Adipocyte (in vitro differentiated cells): Measurements from ENCODE around the gene ANTXR1.
A peak's percentile ranks its signal among the peaks of the same experiment; 100 is the strongest.
"Not testable (repeated sequence)": the region's sequence is repeated elsewhere in the genome, so short reads cannot be mapped to it uniquely, and the experiment has no call there.

ENCODE experiments used
- DNase-seq: peaks from one replicate; pipeline ENCODE4 v3.0.0-alpha.2; 2015; ENCODE audit warnings: low read depth
- H3K27me3 ChIP-seq: replicated peaks from 2 replicates; pipeline ENCODE4 v1.7.0; 2013; ENCODE audit warnings: mild to moderate bottlenecking, low read length, moderate library complexity; ENCODE audit not compliant: control insufficient read depth, insufficient read depth
- H3K36me3 ChIP-seq: 2 replicates; pipeline ENCODE4 v1.7.0; 2013; ENCODE audit warnings: low read length, mild to moderate bottlenecking, moderate library complexity; ENCODE audit not compliant: control insufficient read depth, insufficient read depth, severe bottlenecking
- H3K4me1 ChIP-seq: 2 replicates; pipeline ENCODE4 v1.7.0; 2013; ENCODE audit warnings: mild to moderate bottlenecking, low read length, moderate library complexity; ENCODE audit not compliant: control insufficient read depth, insufficient read depth
- H3K4me3 ChIP-seq: 2 replicates; pipeline ENCODE4 v1.7.0; 2013; ENCODE audit warnings: mild to moderate bottlenecking, low read length, moderate library complexity
- H3K9ac ChIP-seq: 2 replicates; pipeline ENCODE4 v1.7.0; 2013; ENCODE audit warnings: mild to moderate bottlenecking, low read length, moderate library complexity
- H3K9me3 ChIP-seq: 2 replicates; pipeline ENCODE4 v1.7.0; 2013; ENCODE audit warnings: mild to moderate bottlenecking, low read length, moderate library complexity; ENCODE audit not compliant: control insufficient read depth

Gene ANTXR1

GRCh38 chr2:69169655-69170389, 156.8 kb downstream of the ANTXR1 start:
- peaks cover 8% of the 10 kb centered on the region for H3K36me3 ChIP-seq
- no peaks in the 10 kb centered on the region for H3K27me3 ChIP-seq
- peaks cover 3% of the 10 kb centered on the region for H3K4me1 ChIP-seq

GRCh38 chr2:69170661-69171060, 157.7 kb downstream of the ANTXR1 start:
- Histone ChIP-seq H3K36me3 (peaks cover 8% of the 10 kb centered on the region), H3K4me1 (no peaks in the 10 kb centered on the region), H3K27me3 (no peaks in the 10 kb centered on the region), H3K9me3 (no peaks in the 10 kb centered on the region), H3K4me3 (no peak overlapping the region), H3K9ac (no peak overlapping the region)
- DNase-seq, result no peak

More at GRCh38 chr2:69169655-69170389, 156.8 kb downstream of the ANTXR1 start:
- no peak for DNase-seq
- Histone ChIP-seq H3K9me3 (no peaks in the 10 kb centered on the region), H3K4me3 (no peak overlapping the region), H3K9ac (no peak overlapping the region)

- Histone ChIP-seq H3K36me3 (peaks cover 8% of the 10 kb centered on the region), H3K4me1 (peaks cover 6% of the 10 kb centered on the region)
- peak; percentile 72 for DNase-seq
Measured at GRCh38 chr2:69171116-69171896, 158.3 kb downstream of the ANTXR1 start.

GRCh38 chr2:69171897-69172525, 159.0 kb downstream of the ANTXR1 start:
- DNase-seq, result no peak
- Histone ChIP-seq H3K9me3 (no peaks in the 10 kb centered on the region), H3K4me3 (no peak overlapping the region), H3K4me1 (peaks cover 13% of the 10 kb centered on the region), H3K9ac (no peak overlapping the region), H3K27me3 (no peaks in the 10 kb centered on the region), H3K36me3 (peaks cover 8% of the 10 kb centered on the region)

More at GRCh38 chr2:69171116-69171896, 158.3 kb downstream of the ANTXR1 start:
- H3K9me3 ChIP-seq, result no peaks in the 10 kb centered on the region
- H3K9ac ChIP-seq, result no peak overlapping the region
- no peaks in the 10 kb centered on the region for H3K27me3 ChIP-seq
- no peak overlapping the region for H3K4me3 ChIP-seq

GRCh38 chr2:69173706-69174105, 160.7 kb downstream of the ANTXR1 start:
- peaks cover 8% of the 10 kb centered on the region for H3K36me3 ChIP-seq

GRCh38 chr2:69174211-69174610, 161.2 kb downstream of the ANTXR1 start:
- DNase-seq, H3K9ac ChIP-seq, H3K9me3 ChIP-seq, H3K36me3 ChIP-seq, H3K27me3 ChIP-seq, H3K4me3 ChIP-seq: not testable (repeated sequence)
- peaks cover 24% of the 10 kb centered on the region for H3K4me1 ChIP-seq

More at GRCh38 chr2:69173706-69174105, 160.7 kb downstream of the ANTXR1 start:
- no peaks in the 10 kb centered on the region for H3K9me3 ChIP-seq
- DNase-seq, result no peak
- H3K27me3 ChIP-seq, result no peaks in the 10 kb centered on the region
- no peak overlapping the region for H3K4me3 ChIP-seq
- peaks cover 24% of the 10 kb centered on the region for H3K4me1 ChIP-seq
- no peak overlapping the region for H3K9ac ChIP-seq

- DNase-seq, result peak; percentile 33
- H3K9ac ChIP-seq, result peak overlapping the region; percentile 87
- H3K36me3 ChIP-seq, result peaks cover 8% of the 10 kb centered on the region
- H3K9me3 ChIP-seq, result no peaks in the 10 kb centered on the region
- no peak overlapping the region for H3K4me3 ChIP-seq
- peaks cover 24% of the 10 kb centered on the region for H3K4me1 ChIP-seq
- no peaks in the 10 kb centered on the region for H3K27me3 ChIP-seq
Measured at GRCh38 chr2:69175790-69176715, 163.1 kb downstream of the ANTXR1 start.

- H3K36me3 ChIP-seq, result peaks cover 14% of the 10 kb centered on the region
- peak; percentile 93 for DNase-seq
- H3K4me3 ChIP-seq, result peak overlapping the region; percentile 70
Measured at GRCh38 chr2:69177063-69177771, 164.2 kb downstream of the ANTXR1 start.

GRCh38 chr2:69177785-69178636, 165.0 kb downstream of the ANTXR1 start:
- H3K9me3 ChIP-seq, result no peaks in the 10 kb centered on the region
- peak overlapping the region; percentile 87 for H3K9ac ChIP-seq
- peak overlapping the region; percentile 70 for H3K4me3 ChIP-seq
- H3K36me3 ChIP-seq, result peaks cover 17% of the 10 kb centered on the region
- peak; percentile 98 for DNase-seq
- H3K4me1 ChIP-seq, result peaks cover 24% of the 10 kb centered on the region
- H3K27me3 ChIP-seq, result no peaks in the 10 kb centered on the region

More at GRCh38 chr2:69177063-69177771, 164.2 kb downstream of the ANTXR1 start:
- Histone ChIP-seq H3K9me3 (no peaks in the 10 kb centered on the region), H3K9ac (peak overlapping the region; percentile 87), H3K27me3 (no peaks in the 10 kb centered on the region), H3K4me1 (peaks cover 24% of the 10 kb centered on the region)
